Muscle of arm (tissue), 12 donors: ENCODE measurements around the gene RAB20. TPM values are rescaled to one million over a fixed set of nuclear protein-coding genes. Genes with fewer than 3 reads are reported as not detected.
"Not testable (repeated sequence)": the region's sequence is repeated elsewhere in the genome, so short reads cannot be mapped to it uniquely, and the experiment has no call there.

Experiments
- DNase-seq: peaks from one replicate; pipeline ENCODE4 v3.0.0-alpha.2; 2013
- polyA plus RNA-seq, 12 donors: library from polyadenylated mRNA; unstranded; fragments of 120-200 nt; gene quantifications; one replicate each; pipeline ENCODE4 v1.2.1, GENCODE V29; 2013; ENCODE audit not compliant: insufficient read length in 12 of 12

Gene RAB20
- polyA plus RNA-seq, 12 donors, result 1.4 to 7.3 (median 2.3) TPM; not detected in 1

DNA sequence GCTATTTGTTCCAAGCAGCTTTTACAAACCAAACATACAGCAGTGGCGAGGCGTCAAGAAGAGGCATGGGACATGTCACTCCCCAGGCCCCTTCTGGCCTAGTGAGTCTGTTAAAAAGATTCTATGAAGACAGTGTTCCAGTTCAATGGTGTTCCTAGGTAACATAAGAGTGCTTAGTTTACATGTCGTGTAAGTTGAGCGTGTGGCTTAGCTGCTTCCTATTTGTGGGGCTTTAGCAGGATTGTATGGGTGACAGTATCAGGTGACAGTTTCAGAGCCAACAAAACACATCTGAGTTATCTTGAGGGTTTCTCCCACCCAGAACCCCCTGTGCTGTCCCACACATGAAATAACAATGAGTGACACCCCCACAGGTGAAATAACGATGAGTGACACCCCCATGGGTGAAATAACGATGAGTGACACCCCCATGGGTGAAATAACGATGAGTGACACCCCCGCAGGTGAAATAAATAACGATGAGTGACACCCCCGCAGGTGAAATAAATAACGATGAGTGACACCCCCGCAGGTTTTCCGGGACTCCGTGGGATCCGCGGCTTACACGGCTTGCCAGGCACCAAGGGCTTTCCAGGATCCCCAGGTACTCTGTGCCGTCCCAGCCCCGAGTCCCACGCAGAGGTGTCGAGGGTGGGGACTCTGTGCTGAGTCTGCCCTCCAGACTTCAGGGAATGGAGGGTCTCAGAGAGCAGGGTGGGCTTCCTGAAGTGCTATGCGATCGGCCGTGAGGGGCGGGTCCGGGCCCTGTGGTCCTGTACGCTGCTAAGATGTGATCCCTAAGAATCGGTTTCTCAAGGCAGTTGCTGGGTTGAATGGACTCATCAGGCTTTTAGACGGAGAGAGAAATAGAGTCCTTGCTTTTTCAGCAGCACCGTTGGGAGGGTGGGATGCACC lies 68.6 kb downstream of the RAB20 start:
- DNase-seq, result no peak

DNA sequence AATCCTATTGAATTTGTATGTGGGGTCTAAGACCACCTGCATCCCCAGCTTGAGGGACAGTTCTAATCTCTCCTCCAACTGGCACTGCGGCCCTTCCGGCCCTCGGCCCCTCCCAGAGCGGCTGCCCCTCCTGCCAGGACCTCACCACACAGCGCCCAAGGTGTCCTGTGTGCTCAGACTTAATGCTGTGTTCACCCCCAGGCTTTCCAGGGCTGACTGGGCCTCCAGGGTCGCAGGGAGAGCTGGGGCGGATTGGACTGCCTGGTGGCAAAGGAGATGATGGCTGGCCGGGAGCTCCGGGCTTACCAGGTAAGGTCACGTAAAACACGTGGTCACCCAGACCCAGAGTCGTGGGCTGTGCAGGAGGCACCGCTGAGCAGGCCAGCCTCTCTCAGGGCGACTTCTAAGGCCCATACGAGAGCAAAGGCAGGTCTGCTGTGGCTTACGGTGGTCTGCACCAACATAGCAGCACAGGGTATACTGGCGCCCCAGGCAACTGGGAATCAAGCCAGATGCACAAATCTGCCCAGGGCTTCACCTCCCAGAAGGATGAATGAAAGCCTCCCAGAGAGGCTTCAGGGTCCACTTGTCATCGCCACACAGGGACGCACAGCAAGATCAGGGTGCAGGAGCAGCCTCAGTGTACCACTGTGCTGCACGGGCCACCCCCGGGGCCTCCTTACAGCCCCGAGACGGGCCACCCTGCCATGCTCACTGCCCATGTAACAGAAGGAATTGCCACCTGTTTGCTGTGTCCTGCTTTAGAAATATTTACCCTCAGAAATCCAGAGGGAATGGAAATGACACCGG lies 69.4 kb downstream of the RAB20 start:
- no peak for DNase-seq

DNA sequence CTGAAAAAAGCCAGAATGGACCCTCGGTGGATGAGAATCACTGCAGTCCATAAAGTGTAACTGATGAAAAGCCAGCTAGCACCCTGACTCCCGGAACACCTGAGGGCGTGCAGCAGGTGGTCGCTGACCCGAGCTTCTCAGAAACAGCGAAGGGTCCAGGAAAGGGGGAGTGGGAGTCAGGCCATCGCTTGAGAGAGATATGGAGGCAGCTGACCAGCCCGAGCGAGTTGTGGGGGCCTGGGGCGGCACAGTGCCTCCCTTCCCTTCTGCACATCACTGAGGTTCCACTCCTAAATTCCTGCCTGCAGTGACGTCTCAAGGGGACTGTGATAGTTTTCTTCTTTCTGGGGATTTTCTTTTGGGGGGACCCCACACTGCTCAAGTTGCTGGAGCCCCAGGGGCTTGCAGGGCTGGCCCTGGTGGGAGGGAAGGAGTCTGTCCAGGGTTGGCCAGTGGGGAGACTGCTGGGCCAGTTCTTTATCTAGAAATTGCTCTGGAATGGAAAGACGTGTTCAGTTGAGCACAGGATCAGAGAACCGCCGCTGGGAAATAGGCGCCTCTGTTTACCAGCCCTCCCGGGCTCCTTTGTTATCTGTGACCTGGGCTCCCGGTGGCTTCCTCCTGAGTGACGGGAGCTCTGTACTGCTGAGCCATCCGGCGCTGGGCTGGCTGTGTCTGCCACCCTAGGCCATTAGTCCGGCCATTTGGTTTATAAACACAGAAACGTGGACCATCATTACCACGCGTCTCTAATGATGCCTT lies 71.3 kb downstream of the RAB20 start:
- DNase-seq, result no peak

GRCh38 chr13:110486880-110487279 lies 74.6 kb downstream of the RAB20 start:
- DNase-seq, result not testable (repeated sequence)

- DNase-seq, result no peak
Measured at GRCh38 chr13:110486061-110486715, 75.3 kb downstream of the RAB20 start.

DNA sequence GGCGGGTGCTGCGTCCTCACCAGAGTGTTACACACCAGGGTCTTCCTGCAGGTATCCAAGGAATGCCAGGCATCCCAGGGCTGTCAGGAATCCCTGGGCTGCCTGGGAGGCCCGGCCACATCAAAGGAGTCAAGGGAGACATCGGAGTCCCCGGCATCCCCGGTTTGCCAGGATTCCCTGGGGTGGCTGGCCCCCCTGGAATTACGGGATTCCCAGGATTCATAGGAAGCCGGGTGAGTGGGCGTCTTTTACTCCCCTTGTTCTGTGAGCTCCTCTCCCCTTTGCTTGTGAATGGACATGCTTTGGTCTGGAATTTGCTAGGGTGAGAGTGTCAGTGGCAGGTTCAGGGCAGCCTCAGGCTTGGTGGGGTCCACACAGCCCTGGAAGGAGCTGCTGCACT lies 75.9 kb downstream of the RAB20 start:
- DNase-seq, result no peak

DNA sequence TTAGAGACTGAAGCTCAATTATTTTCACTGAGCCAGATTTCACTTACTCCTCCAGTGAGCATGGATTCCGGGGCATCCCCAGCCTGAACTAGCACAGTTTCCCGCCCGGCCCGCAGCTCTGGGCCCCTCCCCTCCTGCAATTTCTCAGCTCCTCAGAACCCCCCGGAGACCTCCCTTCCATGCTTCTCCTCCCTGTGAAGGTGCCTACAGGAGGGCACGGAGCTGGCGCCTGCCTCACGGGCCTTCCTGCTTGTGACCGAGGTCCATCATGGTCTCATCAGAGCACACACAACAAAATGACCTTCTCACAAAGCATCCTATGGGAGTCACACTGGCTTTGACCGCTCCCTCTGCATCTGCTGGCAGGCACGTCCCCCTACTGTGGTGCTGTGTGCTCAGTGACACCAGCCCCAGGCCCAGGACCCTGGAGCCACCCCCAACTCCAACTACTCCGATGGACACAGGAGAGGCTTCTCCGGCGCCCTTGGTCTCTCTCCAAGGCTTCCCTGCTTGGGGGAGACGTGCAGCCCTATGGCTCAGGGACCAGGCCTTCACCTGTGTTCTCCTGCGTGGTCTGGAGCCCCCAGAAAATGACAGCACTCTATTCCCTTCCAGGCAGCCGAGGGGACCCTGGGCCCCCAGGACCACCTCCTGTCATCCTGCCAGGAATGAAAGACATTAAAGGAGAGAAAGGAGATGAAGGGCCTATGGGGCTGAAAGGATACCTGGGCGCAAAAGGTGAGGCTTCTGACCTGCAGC lies 77.1 kb downstream of the RAB20 start:
- no peak for DNase-seq

DNA sequence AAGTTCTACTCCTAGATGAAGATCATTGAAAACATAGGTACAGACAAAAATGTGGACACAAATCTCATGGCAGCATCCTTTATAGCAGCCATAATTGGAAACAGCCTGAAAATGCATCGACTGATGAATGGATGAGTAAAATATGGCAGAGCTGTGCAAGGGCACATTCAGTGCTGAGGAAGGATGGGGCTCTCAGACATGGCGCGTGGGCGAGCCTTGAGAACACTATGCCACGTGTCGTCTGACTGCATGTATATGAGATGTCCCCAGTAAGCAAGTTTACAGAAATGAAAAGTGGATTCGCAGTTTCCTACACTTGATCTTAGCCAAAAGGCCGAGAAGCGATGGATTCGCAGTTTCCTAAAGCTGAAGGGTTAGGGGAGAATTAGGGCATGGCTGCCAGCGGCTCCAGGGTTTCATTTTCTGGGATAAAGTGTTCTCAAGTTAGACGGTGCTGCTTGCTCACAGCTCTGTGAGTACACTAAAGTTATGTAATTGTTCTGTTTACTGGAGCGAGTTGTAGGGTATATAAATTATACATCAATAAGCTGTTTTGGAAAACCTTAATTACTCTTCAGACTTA lies 78.0 kb downstream of the RAB20 start:
- no peak for DNase-seq

DNA sequence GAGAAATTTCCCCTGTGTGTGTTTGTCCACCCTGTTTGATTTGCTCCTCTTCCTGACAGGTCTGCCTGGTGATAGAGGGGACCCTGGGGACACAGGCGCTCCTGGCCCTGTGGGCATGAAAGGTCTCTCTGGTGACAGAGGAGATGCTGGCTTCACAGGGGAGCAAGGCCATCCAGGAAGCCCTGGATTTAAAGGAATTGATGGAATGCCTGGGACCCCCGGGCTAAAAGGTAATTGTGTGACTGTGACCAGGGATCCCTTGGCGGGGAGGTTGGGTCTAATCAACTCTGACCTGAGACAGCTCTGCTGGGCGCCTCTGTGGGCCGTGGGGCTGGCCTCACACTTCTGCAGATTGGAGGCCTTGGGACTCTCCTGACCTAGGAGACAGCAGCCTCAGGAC lies 81.4 kb downstream of the RAB20 start:
- no peak for DNase-seq

- no peak for DNase-seq
Measured at GRCh38 chr13:110479648-110480047, 81.9 kb downstream of the RAB20 start.

DNA sequence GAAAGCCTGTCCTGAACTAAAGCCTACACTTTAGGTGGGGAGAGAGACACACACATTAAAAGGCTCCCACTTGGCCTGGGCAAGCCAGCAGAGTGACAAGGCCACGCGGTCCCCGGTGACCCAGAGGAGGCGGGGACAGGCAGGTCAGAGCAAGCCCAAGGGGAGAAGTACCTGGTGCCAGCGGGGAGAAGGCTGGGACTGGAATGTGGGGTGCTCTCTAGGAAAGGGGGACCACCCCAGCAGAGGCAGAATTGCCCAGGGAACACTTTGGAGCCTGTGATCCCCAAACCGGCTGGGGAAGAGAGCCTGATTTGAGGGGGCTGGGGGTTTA lies 82.3 kb downstream of the RAB20 start:
- no peak for DNase-seq

GRCh38 chr13:110478405-110479214 lies 82.9 kb downstream of the RAB20 start:
- DNase-seq, result no peak

- no peak for DNase-seq
Measured at GRCh38 chr13:110477706-110478245, 83.7 kb downstream of the RAB20 start.

DNA sequence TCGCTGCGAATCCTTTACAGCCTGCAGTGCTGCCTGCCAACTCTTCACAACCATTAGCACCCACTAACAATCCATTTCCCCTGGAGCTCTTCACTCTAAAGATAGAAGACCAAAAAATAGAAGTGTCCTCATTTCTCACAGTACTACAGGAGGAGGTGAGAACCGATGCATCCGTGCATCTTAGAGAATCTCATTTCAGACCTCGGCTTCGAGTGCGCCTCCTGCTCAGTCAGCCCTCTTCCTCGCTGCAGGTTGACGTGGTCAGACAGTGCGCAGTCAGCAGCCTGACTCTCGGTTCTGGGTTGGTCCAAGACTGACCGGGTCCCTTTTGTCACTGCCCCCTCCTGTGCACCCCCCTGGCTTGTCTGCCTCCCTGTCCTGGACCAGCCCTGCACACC lies 85.3 kb downstream of the RAB20 start:
- DNase-seq, result no peak

GRCh38 chr13:110475550-110476219 lies 85.8 kb downstream of the RAB20 start:
- no peak for DNase-seq

GRCh38 chr13:110475117-110475516 lies 86.4 kb downstream of the RAB20 start:
- DNase-seq, result no peak

- no peak for DNase-seq
Measured at GRCh38 chr13:110474713-110475112, 86.8 kb downstream of the RAB20 start.
